Esophagus squamous epithelium (tissue), 4 donors: ENCODE data around the gene ASB2.

ENCODE experiments used
- CTCF ChIP-seq, 6 experiments: fragments of 450-650 bp in 4 of 6; fragments of 200-600 bp in 2 of 6; sonication (generic) in 2 of 6; IDR thresholded peaks; one replicate each; pipeline ENCODE4 v1.5.1; 2016 to 2019; ENCODE audit warnings: antibody characterized with exemption in 6 of 6, mild to moderate bottlenecking in 4 of 6, moderate library complexity in 4 of 6
- POLR2A ChIP-seq, 4 donors: fragments of 450-650 bp; IDR thresholded peaks; one replicate each; pipeline ENCODE4 v1.6.1; 2017; ENCODE audit warnings: antibody characterized with exemption in 4 of 4, mild to moderate bottlenecking in 4 of 4, moderate library complexity in 3 of 4

- no peak for TF ChIP-seq CTCF (IDR thresholded peaks at IDR 0.05)
- no peak for TF ChIP-seq POLR2A (IDR thresholded peaks at IDR 0.05)
Observed at GRCh38 chr14:93973607-93974006, 2.8 kb downstream of the ASB2 start.
